PFSK-1 (cell line): ENCODE data around the gene IL1RN.

ENCODE experiments used
- FOXP2 ChIP-seq: optimal IDR thresholded peaks from 2 replicates; pipeline ENCODE3; 2011; ENCODE audit warnings: borderline replicate concordance, control low read depth, inconsistent platforms; ENCODE audit not compliant: insufficient read depth; ENCODE audit errors: extremely low read length, extremely low read depth
- POLR2AphosphoS5 ChIP-seq: IDR thresholded peaks from 2 replicates; pipeline ENCODE4 v1.6.1; 2012; ENCODE audit warnings: low read depth, mild to moderate bottlenecking, control low read depth, low read length, moderate library complexity
- SIN3A ChIP-seq: IDR thresholded peaks from 2 replicates; pipeline ENCODE4 v1.6.1; 2012; ENCODE audit warnings: mild to moderate bottlenecking, low read length, moderate library complexity, borderline replicate concordance; ENCODE audit not compliant: insufficient read depth
- TAF1 ChIP-seq: IDR thresholded peaks from 2 replicates; pipeline ENCODE4 v1.6.1; 2012; ENCODE audit warnings: low read length, control low read depth, borderline replicate concordance; ENCODE audit not compliant: insufficient read depth
- TF ChIP-seq, protein P1 (sequence below), 2 experiments: IDR thresholded peaks; 2 replicates each; pipeline versions ENCODE4 v1.6.1 to v1.8.0; 2011 to 2012; ENCODE audit warnings: low read depth in 2 of 2, low read length in 2 of 2, control low read depth in 1 of 2, inconsistent platforms in 1 of 2, mild to moderate bottlenecking in 1 of 2, moderate library complexity in 1 of 2; ENCODE audit not compliant: insufficient read depth in 1 of 2

IL1RN gene

DNA sequence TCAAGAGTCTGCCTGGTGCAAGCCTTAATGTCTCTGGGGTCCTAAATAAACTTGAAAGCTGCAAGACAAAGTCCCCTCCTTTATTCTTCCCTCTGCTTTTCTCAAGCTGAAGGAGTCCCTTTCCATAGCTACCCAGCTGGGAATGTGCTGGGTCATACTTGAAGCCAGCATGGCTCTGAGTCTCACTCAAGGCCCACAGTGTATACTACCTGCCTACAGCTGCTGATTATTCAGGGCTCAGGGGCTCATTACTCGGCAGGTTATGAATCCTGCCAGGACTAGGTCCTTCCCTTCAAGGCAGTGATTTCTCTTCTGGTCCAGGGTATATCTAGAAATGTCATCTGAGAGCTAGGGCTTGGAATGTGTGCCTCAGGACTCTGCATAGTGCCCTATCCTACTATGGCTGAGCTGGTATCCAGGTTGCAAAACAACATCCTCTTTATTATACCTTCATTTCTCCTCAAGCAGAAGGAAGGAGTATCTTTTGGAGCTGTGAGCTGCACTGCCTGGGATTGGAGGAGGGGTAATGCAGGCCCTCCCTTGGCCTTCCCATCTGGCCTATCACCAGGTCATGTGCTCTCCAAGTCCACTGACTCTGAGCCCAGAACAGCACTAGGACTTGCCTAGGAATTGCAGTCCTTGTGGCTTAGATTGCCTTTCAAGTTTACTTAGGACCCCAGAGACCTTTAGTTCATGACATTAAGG is 22.3 kb downstream of the IL1RN start:
- TF ChIP-seq SIN3A (no peak), FOXP2 (no peak), POLR2AphosphoS5 (no peak), TAF1 (no peak)
- TF ChIP-seq, protein P1, sequence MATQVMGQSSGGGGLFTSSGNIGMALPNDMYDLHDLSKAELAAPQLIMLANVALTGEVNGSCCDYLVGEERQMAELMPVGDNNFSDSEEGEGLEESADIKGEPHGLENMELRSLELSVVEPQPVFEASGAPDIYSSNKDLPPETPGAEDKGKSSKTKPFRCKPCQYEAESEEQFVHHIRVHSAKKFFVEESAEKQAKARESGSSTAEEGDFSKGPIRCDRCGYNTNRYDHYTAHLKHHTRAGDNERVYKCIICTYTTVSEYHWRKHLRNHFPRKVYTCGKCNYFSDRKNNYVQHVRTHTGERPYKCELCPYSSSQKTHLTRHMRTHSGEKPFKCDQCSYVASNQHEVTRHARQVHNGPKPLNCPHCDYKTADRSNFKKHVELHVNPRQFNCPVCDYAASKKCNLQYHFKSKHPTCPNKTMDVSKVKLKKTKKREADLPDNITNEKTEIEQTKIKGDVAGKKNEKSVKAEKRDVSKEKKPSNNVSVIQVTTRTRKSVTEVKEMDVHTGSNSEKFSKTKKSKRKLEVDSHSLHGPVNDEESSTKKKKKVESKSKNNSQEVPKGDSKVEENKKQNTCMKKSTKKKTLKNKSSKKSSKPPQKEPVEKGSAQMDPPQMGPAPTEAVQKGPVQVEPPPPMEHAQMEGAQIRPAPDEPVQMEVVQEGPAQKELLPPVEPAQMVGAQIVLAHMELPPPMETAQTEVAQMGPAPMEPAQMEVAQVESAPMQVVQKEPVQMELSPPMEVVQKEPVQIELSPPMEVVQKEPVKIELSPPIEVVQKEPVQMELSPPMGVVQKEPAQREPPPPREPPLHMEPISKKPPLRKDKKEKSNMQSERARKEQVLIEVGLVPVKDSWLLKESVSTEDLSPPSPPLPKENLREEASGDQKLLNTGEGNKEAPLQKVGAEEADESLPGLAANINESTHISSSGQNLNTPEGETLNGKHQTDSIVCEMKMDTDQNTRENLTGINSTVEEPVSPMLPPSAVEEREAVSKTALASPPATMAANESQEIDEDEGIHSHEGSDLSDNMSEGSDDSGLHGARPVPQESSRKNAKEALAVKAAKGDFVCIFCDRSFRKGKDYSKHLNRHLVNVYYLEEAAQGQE (IDR thresholded peaks at IDR 0.05; ENCODE audit: insufficient read depth in 1 of 2, low read depth in 2 of 2, low read length in 2 of 2) = no peak

DNA sequence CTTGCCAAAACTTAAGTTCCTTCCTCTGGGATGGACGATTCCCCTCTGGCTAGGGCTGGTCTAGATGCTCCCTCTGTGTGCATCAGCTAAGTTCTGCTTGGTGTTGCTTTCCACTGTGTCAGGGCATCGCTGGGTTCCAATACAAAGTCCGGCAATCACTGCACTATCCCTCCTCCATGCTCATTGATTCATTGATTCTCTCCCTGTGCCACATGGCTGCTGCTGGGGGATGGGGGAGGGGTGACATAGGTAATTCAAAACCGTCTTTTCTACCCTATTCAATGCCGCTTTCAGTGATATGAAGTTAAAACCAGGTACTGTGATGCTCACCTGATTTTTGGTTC is 22.8 kb downstream of the IL1RN start:
- TF ChIP-seq POLR2AphosphoS5 = no peak
- TF ChIP-seq, protein P1 (IDR thresholded peaks at IDR 0.05; ENCODE audit: insufficient read depth in 1 of 2, low read depth in 2 of 2, low read length in 2 of 2) = no peak
- no peak for TF ChIP-seq FOXP2

DNA sequence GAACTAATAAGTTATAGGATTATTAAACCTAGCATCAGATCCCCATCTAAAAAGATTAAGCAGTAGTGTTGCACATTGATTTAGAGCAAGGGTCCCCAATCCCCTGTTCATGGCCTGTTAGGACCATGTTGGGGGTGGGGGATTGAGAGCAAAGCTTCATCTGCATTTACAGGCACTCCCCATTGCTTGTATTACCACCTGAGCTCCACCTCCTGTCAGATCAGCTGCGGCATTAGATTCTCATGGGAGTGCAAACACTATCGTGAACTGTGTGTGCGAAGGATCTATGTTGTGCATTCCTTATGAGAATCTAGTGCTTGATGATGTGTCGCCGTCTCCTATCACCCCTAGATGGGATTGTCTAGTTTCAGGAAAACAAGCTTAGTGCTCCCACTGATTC is 27.9 kb downstream of the IL1RN start:
- TF ChIP-seq, protein P1 (IDR thresholded peaks at IDR 0.05; ENCODE audit: insufficient read depth in 1 of 2, low read depth in 2 of 2, low read length in 2 of 2) = no peak
- TF ChIP-seq POLR2AphosphoS5 = no peak
- no peak for TF ChIP-seq FOXP2
- no peak for TF ChIP-seq TAF1
- TF ChIP-seq SIN3A = no peak

DNA sequence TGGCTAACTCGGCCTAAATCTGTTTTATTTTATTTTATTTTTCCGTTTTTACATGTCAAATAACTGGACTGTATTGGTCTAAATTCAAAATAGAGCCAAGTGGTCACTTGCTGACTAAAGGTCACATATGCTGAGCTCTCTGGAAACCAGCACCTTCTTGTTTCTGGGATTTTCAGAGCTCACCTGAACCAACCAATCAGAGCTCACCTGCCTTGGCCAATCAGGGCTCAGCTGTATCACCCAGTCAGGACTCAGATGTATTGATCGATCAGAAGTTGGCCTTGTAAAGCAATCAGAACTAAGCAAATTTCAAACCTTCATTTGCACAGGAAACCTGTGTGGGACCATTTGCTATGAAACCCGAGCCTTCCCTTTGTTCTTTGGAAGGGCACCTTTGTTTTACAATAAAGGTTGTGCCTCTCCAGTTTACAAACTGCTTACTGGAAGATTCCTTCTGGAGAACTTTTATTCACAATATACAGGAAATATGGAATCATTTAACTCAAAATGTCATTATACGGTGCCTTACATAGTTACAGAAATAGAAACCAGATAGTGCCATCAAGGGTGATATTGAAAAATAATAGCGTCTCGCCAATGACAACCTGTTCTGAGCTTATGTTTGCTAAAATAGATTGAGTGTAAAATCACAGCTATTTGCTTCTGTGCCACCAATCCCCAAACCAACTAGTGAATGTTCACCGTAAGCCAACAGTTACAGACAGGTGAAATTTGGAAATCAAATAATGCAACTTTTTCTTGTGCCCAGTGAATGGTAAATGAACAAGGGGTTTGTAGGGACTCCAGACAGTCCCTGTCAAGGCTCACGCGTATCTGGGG is 29.1 kb downstream of the IL1RN start:
- no peak for TF ChIP-seq TAF1
- no peak for TF ChIP-seq FOXP2
- TF ChIP-seq SIN3A = no peak
- TF ChIP-seq POLR2AphosphoS5 = no peak
- TF ChIP-seq, protein P1 (IDR thresholded peaks at IDR 0.05; ENCODE audit: insufficient read depth in 1 of 2, low read depth in 2 of 2, low read length in 2 of 2) = no peak
